HS-27A (cell line): ENCODE results near the gene ARSJ.

Experiments used
- DNase-seq: peaks from one replicate; pipeline ENCODE4 v3.0.0-alpha.2; 2012; ENCODE audit warnings: low read depth, missing footprints

The ARSJ gene

GRCh38 chr4:113899271-113900070, 80.0 kb downstream of the ARSJ start:
- no peak for DNase-seq

- DNase-seq, result no peak
Measured at GRCh38 chr4:113893546-113893945, 85.9 kb downstream of the ARSJ start.

- DNase-seq, result no peak
Measured at GRCh38 chr4:113888006-113888405, 91.4 kb downstream of the ARSJ start.

GRCh38 chr4:113885291-113885690, 94.2 kb downstream of the ARSJ start:
- no peak for DNase-seq

GRCh38 chr4:113884655-113885054, 94.8 kb downstream of the ARSJ start:
- DNase-seq, result no peak

GRCh38 chr4:113882668-113883067, 96.8 kb downstream of the ARSJ start:
- no peak for DNase-seq

- DNase-seq, result no peak
Measured at GRCh38 chr4:113881256-113881655, 98.2 kb downstream of the ARSJ start.

GRCh38 chr4:113880240-113881028, 99.0 kb downstream of the ARSJ start:
- DNase-seq, result no peak

- DNase-seq, result no peak
Measured at GRCh38 chr4:113878668-113879067, 100.8 kb downstream of the ARSJ start.

GRCh38 chr4:113874480-113874879, 105.0 kb downstream of the ARSJ start:
- DNase-seq, result no peak

GRCh38 chr4:113873508-113873907, 105.9 kb downstream of the ARSJ start:
- DNase-seq, result no peak

- DNase-seq, result no peak
Measured at GRCh38 chr4:113872426-113873260, 106.8 kb downstream of the ARSJ start.

GRCh38 chr4:113871080-113871479, 108.4 kb downstream of the ARSJ start:
- DNase-seq, result no peak

- DNase-seq, result no peak
Measured at GRCh38 chr4:113869743-113870375, 109.6 kb downstream of the ARSJ start.

GRCh38 chr4:113866611-113867010, 112.8 kb downstream of the ARSJ start:
- DNase-seq, result no peak

- no peak for DNase-seq
Measured at GRCh38 chr4:113858924-113859323, 120.5 kb downstream of the ARSJ start.

GRCh38 chr4:113851816-113852215, 127.6 kb downstream of the ARSJ start:
- no peak for DNase-seq
